Suppressor macrophage treated with lipopolysaccharide for 1 hour (primary cell): ENCODE data around the gene EFS.

ENCODE experiments used
- DNase-seq, 3 donors: peaks; one replicate each; pipeline ENCODE4 v3.0.0-alpha.2; 2020 to 2022

The EFS gene

GRCh38 chr14:23324993-23325392 lies 40.0 kb downstream of the EFS start:
- DNase-seq, result no peak

GRCh38 chr14:23324455-23324846 lies 40.5 kb downstream of the EFS start:
- DNase-seq, result no peak

GRCh38 chr14:23323838-23324454 lies 41.0 kb downstream of the EFS start:
- DNase-seq, result no peak

- DNase-seq, result no peak
These were observed 42.1 kb downstream of the EFS start for GRCh38 chr14:23322568-23323517.

- DNase-seq, result peak; percentile 28 to 67 (median 44)
These were observed 43.1 kb downstream of the EFS start for GRCh38 chr14:23321572-23322547.

- DNase-seq, result peak; percentile 99 to 100 (median 99)
These were observed 44.1 kb downstream of the EFS start, which contains the start of gene PABPN1 for GRCh38 chr14:23320584-23321571. TSS of gene PABPN1 (plus strand) at chr14:23321457. CDS start at chr14:23321470, 13 bp downstream.

GRCh38 chr14:23319746-23320583 lies 45.0 kb downstream of the EFS start:
- no peak for DNase-seq

- no peak for DNase-seq
These were observed 48.7 kb downstream of the EFS start for GRCh38 chr14:23316300-23316699.

- DNase-seq, result peak in 1 of 3 donors; percentile 1
These were observed 54.4 kb downstream of the EFS start for GRCh38 chr14:23310546-23310945.

- peak in 1 of 3 donors; percentile 9 for DNase-seq
These were observed 56.1 kb downstream of the EFS start for GRCh38 chr14:23308721-23309445.

- DNase-seq, result peak; percentile 63 to 72 (median 67)
These were observed 57.0 kb downstream of the EFS start for GRCh38 chr14:23307687-23308644.

- no peak for DNase-seq
These were observed 57.8 kb downstream of the EFS start for GRCh38 chr14:23307146-23307530.

GRCh38 chr14:23306412-23307145 lies 58.4 kb downstream of the EFS start, which contains the start of gene BCL2L2:
TSS of gene BCL2L2 (plus strand) at chr14:23306833. CDS start at chr14:23307768, 935 bp downstream.
- DNase-seq, result peak; percentile 75 to 92 (median 82)
